Neural cell (in vitro differentiated cells): ENCODE data around the gene RELCH. TPM values are rescaled to one million over a fixed set of nuclear protein-coding genes. Genes with fewer than 3 reads are reported as not detected.

Experiments
- H2AFZ ChIP-seq: fragments of 200-600, 300-800 bp; sonication (generic), shearing (Covaris generic); 2 replicates; pipeline ENCODE4 v1.6.0; 2014; ENCODE audit warnings: low read depth, mild to moderate bottlenecking, antibody characterized with exemption, low read length, moderate library complexity
- H3F3A ChIP-seq: fragments of 200-600 bp; shearing (Covaris generic); 2 replicates; pipeline ENCODE4 v1.6.1; 2016; ENCODE audit warnings: mild to moderate bottlenecking, moderate library complexity, mixed read lengths, antibody characterized with exemption, low read length; ENCODE audit not compliant: insufficient read depth, poor library complexity, severe bottlenecking
- H3K27ac ChIP-seq: fragments of 200-600, 300-800 bp; sonication (generic), shearing (Covaris generic); 2 replicates; pipeline ENCODE4 v1.5.1; 2014; ENCODE audit warnings: mild to moderate bottlenecking, low read length, moderate library complexity
- H3K27me3 ChIP-seq: fragments of 300-800, 200-600 bp; sonication (generic), shearing (Covaris generic); 2 replicates; pipeline ENCODE4 v1.6.0; 2014; ENCODE audit warnings: mild to moderate bottlenecking, low read depth, low read length, moderate library complexity; ENCODE audit not compliant: insufficient read depth
- H3K36me3 ChIP-seq: fragments of 300-800, 200-600 bp; sonication (generic), shearing (Covaris generic); 2 replicates; pipeline ENCODE4 v1.5.1; 2014; ENCODE audit warnings: mild to moderate bottlenecking, antibody characterized with exemption, low read length, moderate library complexity; ENCODE audit not compliant: insufficient read depth
- H3K4me2 ChIP-seq: fragments of 300-800, 200-600 bp; sonication (generic), shearing (Covaris generic); 2 replicates; pipeline ENCODE4 v1.6.0; 2014; ENCODE audit warnings: mild to moderate bottlenecking, low read length
- H3K4me3 ChIP-seq: fragments of 300-800, 200-600 bp; sonication (generic), shearing (Covaris generic); 2 replicates; pipeline ENCODE4 v1.5.1; 2014; ENCODE audit warnings: mild to moderate bottlenecking, low read length, moderate library complexity
- H3K79me2 ChIP-seq: fragments of 200-600 bp; shearing (Covaris generic); replicated peaks from 2 replicates; pipeline ENCODE4 v1.6.0; 2014; ENCODE audit warnings: mild to moderate bottlenecking, low read length, moderate library complexity; ENCODE audit not compliant: insufficient read depth
- H3K9ac ChIP-seq: fragments of 300-800, 200-600 bp; sonication (generic), shearing (Covaris generic); 2 replicates; pipeline ENCODE4 v1.6.1; 2016; ENCODE audit warnings: mild to moderate bottlenecking, low read length, mixed read lengths
- H3K9me2 ChIP-seq: fragments of 200-600 bp; shearing (Covaris generic); 2 replicates; pipeline ENCODE4 v1.6.1; 2016; ENCODE audit warnings: mild to moderate bottlenecking, low read length, mixed read lengths; ENCODE audit not compliant: insufficient read depth
- H3K9me3 ChIP-seq: fragments of 200-600, 300-800 bp; sonication (generic), shearing (Covaris generic); 2 replicates; pipeline ENCODE4 v1.6.1; 2016; ENCODE audit warnings: mild to moderate bottlenecking, mixed run types, low read length, moderate library complexity, mixed read lengths
- H4K20me1 ChIP-seq: fragments of 200-600 bp; shearing (Covaris generic); 2 replicates; pipeline ENCODE4 v1.6.1; 2016; ENCODE audit warnings: mild to moderate bottlenecking, mixed run types; ENCODE audit not compliant: insufficient read depth
- EP300 ChIP-seq: fragments of 450-650 bp; conservative IDR thresholded peaks from 2 replicates; pipeline ENCODE4 v1.6.1; 2014; ENCODE audit warnings: antibody characterized with exemption, mild to moderate bottlenecking, moderate library complexity; ENCODE audit not compliant: poor library complexity, severe bottlenecking
- EZH2 ChIP-seq: fragments of 200-600, 300-800 bp; shearing (Covaris generic), sonication (generic); IDR thresholded peaks from 2 replicates; pipeline ENCODE4 v1.6.1; 2014; ENCODE audit warnings: antibody characterized with exemption, low read length, borderline replicate concordance, mild to moderate bottlenecking; ENCODE audit not compliant: insufficient read depth, poor library complexity, severe bottlenecking
- MXI1 ChIP-seq: fragments of 450-650 bp; conservative IDR thresholded peaks from 2 replicates; pipeline ENCODE4 v1.6.1; 2014; ENCODE audit warnings: antibody characterized with exemption, mild to moderate bottlenecking; ENCODE audit not compliant: poor library complexity, severe bottlenecking
- POLR2AphosphoS5 ChIP-seq: IDR thresholded peaks from 2 replicates; pipeline ENCODE4 v1.6.1; 2012
- RAD21 ChIP-seq: fragments of 450-650 bp; conservative IDR thresholded peaks from 2 replicates; pipeline ENCODE4 v1.6.1; 2014; ENCODE audit warnings: antibody characterized with exemption, mild to moderate bottlenecking, moderate library complexity
- REST ChIP-seq: IDR thresholded peaks from 2 replicates; pipeline ENCODE4 v1.6.1; 2012; ENCODE audit warnings: borderline replicate concordance
- SMC3 ChIP-seq: fragments of 450-650 bp; conservative IDR thresholded peaks from 2 replicates; pipeline ENCODE4 v1.6.1; 2014; ENCODE audit warnings: antibody characterized with exemption, mild to moderate bottlenecking, moderate library complexity; ENCODE audit not compliant: poor library complexity
- TAF1 ChIP-seq: IDR thresholded peaks from 2 replicates; pipeline ENCODE4 v1.6.1; 2012; ENCODE audit warnings: low read depth
- polyA plus RNA-seq: library from polyadenylated mRNA; depleted of rRNA; stranded (reverse); fragments of >200 nt; gene quantifications from 2 replicates; pipeline ENCODE4 v1.2.3, GENCODE V29; 2014
- TF ChIP-seq, protein P1 (sequence below): fragments of 450-650 bp; IDR thresholded peaks from 2 replicates; pipeline ENCODE4 v1.5.1; 2014; ENCODE audit warnings: antibody characterized with exemption, mild to moderate bottlenecking, moderate library complexity; ENCODE audit not compliant: poor library complexity, severe bottlenecking

The RELCH gene
- polyA plus RNA-seq, 1 donor from 2014 or later: 80.2 TPM

DNA sequence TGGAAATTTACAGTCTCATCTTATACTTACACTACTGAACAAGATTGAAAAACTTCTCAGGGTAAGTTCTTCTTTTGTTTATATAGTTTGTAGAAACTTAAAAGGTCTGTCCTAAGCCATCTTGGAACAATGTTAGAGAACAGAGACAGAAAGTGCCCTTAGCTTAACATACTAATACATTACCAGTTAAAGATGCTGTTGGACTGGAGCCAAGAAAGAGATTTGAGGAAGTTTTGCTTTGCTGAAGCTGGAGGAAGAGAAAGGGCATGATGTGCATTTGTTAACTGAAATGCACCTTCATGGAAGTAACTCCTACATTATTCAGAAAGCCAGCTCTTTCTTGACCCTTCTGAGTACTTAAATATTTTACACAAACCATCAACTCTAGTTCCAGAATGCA lies 71.6 kb downstream of the RELCH start:
- Histone ChIP-seq H3K36me3 (no peaks in the 10 kb centered on the region), H3K27ac (no peak overlapping the region), H3K79me2 (no peaks in the 10 kb centered on the region), H2AFZ (no peak overlapping the region), H3K27me3 (no peaks in the 10 kb centered on the region), H3K9me3 (no peaks in the 10 kb centered on the region), H4K20me1 (no peaks in the 10 kb centered on the region), H3K9me2 (no peaks in the 10 kb centered on the region), H3K9ac (no peak overlapping the region), H3K4me3 (no peak overlapping the region), H3K4me2 (no peak overlapping the region), H3F3A (no peaks in the 10 kb centered on the region)
- TF ChIP-seq TAF1: no peak
- TF ChIP-seq RAD21: no peak
- TF ChIP-seq EP300: no peak
- TF ChIP-seq MXI1: no peak
- no peak for TF ChIP-seq SMC3
- TF ChIP-seq REST: no peak
- TF ChIP-seq POLR2AphosphoS5: no peak
- TF ChIP-seq, protein P1, sequence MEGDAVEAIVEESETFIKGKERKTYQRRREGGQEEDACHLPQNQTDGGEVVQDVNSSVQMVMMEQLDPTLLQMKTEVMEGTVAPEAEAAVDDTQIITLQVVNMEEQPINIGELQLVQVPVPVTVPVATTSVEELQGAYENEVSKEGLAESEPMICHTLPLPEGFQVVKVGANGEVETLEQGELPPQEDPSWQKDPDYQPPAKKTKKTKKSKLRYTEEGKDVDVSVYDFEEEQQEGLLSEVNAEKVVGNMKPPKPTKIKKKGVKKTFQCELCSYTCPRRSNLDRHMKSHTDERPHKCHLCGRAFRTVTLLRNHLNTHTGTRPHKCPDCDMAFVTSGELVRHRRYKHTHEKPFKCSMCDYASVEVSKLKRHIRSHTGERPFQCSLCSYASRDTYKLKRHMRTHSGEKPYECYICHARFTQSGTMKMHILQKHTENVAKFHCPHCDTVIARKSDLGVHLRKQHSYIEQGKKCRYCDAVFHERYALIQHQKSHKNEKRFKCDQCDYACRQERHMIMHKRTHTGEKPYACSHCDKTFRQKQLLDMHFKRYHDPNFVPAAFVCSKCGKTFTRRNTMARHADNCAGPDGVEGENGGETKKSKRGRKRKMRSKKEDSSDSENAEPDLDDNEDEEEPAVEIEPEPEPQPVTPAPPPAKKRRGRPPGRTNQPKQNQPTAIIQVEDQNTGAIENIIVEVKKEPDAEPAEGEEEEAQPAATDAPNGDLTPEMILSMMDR: no peak
- no peak for TF ChIP-seq EZH2

DNA sequence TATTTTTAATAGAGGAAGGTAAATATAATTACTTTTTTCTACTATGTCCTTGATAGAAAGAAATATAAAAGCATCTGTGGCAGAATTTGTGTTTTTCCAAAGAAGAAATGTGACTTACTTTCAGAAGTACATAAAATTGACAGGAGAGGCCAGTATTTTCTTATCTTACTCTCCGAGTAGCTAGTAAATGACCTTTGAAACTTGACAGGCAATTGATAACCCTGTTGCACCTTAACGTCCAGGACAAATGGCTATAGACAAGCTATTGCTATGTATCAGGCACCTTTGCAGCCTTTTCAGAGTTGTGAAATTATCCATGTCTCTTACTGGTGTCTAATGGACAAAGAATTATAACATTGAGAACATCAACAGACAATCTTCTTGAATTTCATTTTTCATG lies 75.0 kb downstream of the RELCH start:
- no peaks in the 10 kb centered on the region for H3F3A ChIP-seq
- H3K9ac ChIP-seq: no peak overlapping the region
- no peak overlapping the region for H3K4me2 ChIP-seq
- TF ChIP-seq REST (no peak), TAF1 (no peak), EP300 (no peak), POLR2AphosphoS5 (no peak), SMC3 (no peak), RAD21 (no peak), MXI1 (no peak), EZH2 (no peak)
- TF ChIP-seq, protein P1: no peak
- no peak overlapping the region for H3K4me3 ChIP-seq
- H3K36me3 ChIP-seq: peaks cover 12% of the 10 kb centered on the region
- no peaks in the 10 kb centered on the region for H3K79me2 ChIP-seq
- no peaks in the 10 kb centered on the region for H3K9me3 ChIP-seq
- H4K20me1 ChIP-seq: no peaks in the 10 kb centered on the region
- no peaks in the 10 kb centered on the region for H3K9me2 ChIP-seq
- no peak overlapping the region for H2AFZ ChIP-seq
- no peaks in the 10 kb centered on the region for H3K27me3 ChIP-seq
- H3K27ac ChIP-seq: no peak overlapping the region
